D341Med (cell line): ENCODE data around the gene CERKL.
"Not testable (repeated sequence)": the region's sequence is repeated elsewhere in the genome, so short reads cannot be mapped to it uniquely, and the experiment has no call there.

Experiments
- DNase-seq: peaks from one replicate; pipeline ENCODE4 v3.0.0; 2012; ENCODE audit warnings: low spot score

CERKL gene, protein sequence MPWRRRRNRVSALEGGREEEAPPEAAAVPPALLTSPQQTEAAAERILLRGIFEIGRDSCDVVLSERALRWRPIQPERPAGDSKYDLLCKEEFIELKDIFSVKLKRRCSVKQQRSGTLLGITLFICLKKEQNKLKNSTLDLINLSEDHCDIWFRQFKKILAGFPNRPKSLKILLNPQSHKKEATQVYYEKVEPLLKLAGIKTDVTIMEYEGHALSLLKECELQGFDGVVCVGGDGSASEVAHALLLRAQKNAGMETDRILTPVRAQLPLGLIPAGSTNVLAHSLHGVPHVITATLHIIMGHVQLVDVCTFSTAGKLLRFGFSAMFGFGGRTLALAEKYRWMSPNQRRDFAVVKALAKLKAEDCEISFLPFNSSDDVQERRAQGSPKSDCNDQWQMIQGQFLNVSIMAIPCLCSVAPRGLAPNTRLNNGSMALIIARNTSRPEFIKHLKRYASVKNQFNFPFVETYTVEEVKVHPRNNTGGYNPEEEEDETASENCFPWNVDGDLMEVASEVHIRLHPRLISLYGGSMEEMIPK

DNA sequence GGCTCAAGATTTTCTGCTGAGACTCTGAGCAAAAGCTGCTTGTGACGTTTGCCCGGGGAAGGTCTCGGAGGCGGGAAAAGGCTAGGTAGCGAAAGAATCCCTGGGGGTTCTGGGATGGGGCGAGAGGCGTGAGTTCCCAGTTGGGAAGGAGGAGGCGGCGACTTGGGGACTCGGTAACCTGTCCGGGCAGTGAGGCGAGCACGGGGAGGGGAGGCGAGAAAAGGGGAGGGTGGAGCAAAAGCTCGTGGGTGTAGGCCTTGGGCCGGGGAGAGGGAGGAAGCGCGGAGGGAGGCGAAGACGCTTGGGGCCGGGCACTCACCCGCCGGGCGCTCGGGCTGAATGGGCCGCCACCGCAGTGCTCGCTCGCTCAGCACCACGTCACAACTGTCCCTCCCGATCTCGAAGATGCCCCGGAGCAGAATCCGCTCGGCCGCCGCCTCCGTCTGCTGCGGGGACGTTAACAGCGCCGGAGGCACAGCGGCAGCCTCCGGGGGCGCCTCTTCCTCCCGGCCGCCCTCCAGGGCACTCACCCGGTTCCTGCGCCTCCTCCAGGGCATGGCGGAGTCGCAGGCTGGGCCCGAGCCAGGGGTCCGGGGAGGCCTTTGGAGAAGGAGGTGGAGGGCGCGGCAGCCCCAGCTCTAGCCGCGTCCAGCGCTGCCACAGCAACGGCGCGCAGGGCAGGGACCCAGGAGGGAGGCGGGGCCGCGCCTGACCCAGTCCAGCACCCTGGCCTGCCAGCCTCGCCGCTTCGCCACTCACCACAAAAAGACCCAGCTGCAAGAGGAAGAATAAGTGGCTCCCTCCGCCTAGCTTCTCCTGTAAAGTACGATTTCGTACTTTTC lies at the start of gene CERKL:
TSS of gene CERKL (minus strand) at position 656 of the 842 bp plus-strand sequence. CDS start at position 557, 99 bp downstream.
- DNase-seq: peak; percentile 84

DNA sequence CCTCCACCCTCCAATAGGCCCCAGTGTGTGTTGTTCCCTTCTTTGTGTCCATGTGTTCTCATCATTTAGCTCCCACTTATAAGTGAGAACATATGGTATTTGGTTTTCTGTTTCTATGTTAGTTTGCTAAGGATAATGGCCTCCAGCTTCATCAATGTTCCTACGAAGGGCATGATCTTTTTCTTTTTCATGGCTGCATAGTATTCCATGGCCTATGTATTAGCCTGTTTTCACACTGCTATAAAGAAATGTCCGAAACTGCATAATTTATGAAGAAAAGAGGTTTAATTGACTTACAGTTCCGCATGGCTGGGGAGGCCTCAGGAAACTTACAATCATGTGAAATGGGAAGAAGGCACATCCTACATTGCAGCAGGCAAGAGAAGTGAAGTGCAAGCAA lies 45.6 kb upstream of the CERKL start:
- DNase-seq: not testable (repeated sequence)

DNA sequence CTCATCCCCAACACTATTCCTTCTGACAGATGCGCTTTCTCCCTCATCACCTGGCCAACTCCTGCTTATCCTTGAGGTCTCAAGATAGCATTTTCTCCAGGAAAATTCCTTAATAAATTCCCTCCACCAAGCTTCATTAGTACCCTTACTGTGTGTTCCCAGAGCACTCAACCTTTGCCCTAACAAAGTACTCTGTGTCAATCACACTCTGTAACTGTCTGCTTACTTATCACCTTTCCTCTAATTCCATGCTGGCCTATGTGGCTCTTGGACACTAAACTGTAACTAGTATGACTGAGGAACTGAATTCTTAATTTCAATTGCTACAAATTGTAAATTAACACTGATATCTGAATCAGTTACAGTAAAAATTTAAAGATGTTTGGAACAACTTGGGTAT lies 41.3 kb upstream of the CERKL start:
- DNase-seq: no peak

DNA sequence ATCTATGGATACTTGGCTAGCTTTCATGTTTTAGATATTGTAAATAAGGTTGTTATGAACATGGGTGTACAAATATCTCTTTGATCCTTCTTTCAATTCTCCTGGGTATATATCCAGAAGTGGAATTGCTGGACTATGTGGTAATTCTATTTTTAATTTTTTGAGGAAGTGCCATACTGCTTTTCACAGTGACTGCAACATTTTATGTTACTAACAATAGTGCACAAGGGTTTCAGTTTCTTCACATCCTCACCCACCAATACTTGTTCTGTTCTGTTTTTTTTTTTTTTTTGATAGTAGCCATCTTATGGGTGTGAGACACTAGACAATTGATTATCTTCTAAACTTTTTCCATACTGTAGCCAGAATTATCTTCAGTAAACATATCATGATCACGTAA lies 40.7 kb upstream of the CERKL start:
- no peak for DNase-seq

DNA sequence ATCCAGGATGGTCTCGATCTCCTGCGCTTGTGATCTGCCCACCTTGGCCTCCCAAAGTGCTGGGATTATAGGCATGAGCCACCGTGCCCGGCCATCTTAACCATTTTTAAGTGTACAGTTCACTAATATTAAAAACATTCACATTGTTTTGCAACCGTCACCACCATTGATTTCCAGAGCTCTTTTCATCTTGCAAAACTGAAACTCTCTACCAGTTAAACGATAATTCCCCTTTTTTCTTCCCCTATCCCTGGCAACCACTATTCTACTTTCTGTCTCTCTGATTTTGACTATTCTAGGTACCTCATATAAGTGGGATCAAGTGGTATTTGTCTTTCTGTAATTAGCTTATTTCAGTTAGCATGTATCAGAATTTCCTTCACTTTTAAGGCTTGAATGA lies 40.2 kb upstream of the CERKL start:
- DNase-seq: no peak

DNA sequence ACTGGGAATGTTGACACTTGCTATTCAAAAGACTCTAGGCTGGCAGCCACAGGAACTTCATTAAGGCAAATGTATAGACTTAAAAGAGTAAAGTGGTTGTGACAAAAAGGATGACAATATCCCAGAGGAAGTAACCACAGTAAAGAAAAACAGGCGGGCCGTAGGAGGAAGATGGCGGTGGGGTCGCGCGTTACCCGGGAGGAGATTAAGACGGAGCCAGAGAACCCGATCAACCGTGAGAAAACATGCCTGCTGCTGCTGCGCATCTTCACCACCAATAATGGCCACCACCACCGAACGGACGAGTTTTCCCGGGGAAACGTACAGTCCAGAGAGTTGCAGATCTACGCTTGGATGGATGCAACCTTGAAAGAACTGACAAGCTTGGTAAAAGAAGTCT lies 37.4 kb upstream of the CERKL start:
- no peak for DNase-seq

DNA sequence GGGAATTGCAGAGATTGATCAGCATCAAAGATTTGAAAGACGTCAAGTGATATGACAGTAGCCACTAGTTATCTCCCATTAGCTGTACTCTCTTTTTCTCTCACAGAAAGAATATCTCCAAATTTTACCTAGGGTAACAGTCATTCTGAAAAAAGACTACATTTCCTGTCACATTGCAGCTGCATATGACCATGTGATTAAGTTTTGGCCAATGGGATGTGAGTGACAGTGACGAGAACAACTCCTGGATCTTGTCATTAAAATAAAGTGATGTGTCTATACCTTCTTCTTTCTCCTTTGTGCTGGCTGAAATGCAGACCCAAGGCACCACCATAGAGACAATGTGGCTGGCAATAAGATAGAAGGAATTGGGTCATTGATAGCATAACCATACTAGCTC lies 34.0 kb upstream of the CERKL start:
- no peak for DNase-seq

DNA sequence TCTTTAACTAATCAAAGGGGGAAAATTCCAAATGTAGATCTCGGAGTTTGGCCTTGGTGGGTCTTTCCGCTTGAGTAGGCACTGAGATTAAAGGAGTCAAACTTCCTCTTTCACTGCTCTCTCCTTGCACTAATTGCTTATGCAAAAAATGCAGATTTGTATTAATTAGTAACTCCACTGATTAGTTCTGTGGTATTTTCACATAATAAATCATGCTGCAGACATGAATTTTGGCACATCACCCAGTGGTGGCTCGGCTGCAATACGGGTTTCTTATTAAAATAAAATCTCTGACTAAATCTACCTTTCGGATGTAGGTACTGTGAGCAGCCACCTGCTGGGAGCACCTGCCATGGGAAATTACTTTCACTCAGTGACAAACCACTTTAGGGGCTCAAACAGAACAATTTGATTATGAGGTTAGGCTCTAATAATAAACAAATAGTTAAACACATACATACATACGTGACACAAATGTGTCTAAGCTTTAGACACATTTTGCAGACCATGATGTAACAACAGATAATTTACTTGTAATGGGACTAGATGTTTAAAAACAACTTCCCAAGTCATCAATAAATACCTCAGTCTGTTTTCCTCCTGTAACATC lies 29.8 kb upstream of the CERKL start:
- DNase-seq: no peak

DNA sequence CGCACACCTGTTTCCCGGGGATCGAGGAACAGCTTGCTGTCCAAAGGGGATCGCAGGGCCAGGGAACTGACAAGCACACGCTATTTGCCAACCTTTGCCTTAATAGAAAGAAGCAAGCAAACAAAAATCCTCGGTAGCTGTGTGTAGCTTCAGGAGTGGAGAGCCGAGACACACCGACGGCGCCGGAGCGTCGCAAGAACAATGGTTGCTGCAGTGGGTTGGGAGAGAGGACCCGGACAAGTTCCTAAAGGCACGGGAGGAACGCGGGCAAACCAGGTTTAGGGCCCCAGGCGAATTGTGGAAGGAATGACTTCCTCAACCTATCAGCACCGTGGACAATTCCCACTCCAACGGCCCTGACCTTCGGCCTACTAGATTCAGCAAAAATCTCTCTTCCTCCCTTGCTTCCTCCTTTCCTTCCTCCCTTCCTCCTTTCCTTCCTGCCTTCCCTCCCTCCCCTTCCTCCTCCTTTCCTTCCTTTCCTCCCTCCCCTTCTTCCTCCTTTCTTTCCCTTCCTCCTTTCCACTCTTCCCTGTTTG lies 28.3 kb upstream of the CERKL start:
- no peak for DNase-seq

DNA sequence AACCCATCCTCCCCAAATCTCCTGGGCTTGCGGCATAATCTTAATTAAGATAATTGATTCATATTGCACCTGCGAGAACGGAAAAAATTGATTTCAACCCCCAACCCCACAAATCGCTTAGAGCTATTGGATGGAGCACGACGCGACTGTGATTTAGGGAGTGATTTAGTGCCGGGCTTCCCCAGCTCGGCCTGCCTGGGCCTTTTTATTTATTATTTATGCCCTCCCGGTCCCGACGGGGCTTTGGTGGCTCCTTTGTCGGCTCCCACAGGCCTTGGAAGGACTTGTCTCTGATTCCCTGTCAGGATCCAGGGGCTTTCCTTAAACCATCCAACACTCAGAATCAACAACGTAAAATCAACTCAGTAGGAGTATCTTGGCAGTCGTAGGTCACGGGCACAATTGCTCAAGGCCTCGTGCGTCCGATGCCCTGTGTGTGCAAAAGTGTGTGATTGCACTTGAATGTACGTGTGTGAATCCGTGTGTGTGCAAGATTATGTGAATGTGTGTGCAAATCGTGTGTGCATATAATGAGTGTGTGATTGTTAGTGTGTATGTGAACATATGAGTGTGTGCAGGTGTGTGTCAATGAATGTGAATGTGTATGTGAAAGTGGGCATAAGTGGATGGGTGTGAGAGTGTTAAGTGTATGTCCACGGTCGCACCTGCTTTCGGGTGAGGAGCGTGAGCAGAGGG lies 27.7 kb upstream of the CERKL start:
- peak; percentile 65 for DNase-seq

DNA sequence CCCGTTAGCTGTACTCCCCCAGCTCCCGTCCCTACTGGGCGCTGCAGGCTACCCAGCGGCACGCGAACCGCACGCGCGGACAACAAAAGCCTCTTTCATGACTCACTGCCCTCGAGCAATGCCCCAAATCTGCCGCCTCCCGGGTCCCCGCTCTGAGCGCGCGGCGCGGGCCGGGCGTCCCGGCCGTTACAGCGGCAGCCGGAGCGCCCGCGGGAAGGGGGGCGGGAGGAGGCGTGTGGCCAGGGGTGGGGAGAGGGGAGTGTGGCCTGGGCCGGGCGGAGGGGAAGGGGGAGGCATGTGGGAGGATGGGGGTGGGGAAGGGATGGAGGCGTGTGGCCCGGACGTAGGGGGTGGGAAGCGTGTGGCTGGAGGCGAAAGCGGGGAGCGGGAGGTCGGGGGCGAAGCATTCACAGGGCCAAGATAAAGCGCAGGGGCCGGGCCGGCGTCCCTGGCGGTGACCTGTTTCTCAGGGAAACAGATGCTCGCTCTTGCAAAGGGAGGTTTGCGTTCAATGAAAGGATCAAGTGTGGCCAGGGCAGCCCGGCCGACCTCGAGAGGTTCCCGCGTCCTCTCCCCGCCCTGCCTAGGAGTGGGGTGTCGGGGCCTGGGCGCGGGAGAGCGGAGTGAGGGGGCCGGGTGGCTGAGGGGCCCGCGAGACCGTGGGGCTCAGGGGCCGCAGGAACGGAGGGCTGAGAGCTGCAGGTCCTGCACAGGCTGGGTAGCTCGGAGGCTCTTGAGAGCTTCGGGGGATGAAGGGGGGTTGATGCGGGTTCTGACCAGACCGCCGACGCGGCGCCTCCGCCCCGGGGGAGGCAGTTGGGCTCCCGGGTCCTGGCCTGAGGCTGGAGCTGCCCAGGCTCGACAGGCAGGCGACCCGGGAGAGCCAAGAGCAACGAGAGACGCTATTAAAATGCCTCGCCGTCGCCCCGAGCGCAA lies 26.9 kb upstream of the CERKL start:
- peak; percentile 62 for DNase-seq

DNA sequence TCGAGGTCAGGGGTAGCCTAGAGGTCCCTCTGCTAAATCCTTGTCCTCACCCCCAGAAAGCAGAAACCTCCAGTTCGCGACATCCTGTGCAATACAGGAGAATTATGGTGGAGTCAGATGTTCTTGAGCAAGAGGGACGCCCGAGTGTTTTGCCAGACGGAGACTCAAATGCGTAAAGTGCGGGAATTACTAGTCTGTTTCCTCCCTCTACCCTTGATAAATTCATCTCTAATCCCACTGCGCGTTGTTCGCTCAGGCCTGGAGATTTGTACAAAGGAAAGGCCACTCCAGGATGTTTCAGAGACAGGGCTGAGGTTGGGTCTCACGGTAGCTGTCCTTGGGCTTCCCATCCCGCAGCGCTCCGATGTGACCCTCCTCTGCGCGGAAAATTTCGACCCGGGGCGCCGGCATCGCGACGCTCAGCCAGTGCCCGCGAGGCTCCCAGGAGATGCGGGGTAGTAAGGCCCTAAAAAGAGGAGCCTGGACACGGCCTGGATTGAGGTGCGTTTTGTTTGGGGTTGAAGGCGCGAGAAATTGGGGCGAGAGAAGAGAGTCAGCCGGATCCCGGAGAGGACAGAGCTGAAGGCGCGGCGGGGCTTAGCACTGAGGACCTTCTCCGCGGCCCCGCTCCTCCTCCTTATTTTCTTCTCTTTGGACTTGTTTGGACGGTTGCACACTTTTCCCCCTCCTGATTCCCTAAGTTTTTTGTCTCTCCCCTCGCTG lies 26.1 kb upstream of the CERKL start:
- DNase-seq: no peak

DNA sequence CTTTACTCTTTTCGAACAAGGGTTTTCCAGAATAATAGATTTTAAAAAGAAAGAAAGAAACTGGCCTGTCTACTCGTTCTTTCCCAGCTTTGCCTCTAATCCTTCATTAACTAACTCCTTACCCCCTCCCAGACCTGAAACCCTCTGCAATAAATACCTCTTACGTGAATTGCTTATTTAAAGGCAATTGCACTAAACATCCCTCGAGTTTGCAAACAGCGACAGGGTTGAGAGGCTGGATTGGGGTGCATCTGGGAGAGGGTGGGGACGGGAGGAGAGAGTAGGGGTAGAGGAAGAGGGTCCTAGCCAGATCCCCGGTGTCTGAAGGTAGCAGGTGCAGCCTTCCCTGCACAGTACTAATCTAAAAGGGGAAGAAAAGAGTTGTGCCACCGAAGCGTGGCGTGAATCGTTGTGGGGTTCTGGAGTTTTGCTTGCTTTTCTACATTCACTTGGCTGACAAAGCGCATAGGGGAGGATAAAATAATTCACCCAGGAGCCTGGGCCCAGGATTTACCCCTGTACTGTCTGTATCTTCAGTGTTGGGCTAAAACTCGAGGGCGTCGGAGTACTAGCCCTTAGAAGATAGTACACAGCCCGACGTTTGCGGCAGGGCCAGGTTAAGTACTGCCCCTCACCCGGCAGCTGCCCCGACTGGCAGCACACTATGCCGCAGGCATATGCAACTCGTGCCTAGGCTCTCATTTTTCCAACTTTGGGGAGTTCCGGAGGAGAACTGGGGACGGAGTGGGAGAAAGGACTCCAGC lies 25.3 kb upstream of the CERKL start:
- DNase-seq: no peak

DNA sequence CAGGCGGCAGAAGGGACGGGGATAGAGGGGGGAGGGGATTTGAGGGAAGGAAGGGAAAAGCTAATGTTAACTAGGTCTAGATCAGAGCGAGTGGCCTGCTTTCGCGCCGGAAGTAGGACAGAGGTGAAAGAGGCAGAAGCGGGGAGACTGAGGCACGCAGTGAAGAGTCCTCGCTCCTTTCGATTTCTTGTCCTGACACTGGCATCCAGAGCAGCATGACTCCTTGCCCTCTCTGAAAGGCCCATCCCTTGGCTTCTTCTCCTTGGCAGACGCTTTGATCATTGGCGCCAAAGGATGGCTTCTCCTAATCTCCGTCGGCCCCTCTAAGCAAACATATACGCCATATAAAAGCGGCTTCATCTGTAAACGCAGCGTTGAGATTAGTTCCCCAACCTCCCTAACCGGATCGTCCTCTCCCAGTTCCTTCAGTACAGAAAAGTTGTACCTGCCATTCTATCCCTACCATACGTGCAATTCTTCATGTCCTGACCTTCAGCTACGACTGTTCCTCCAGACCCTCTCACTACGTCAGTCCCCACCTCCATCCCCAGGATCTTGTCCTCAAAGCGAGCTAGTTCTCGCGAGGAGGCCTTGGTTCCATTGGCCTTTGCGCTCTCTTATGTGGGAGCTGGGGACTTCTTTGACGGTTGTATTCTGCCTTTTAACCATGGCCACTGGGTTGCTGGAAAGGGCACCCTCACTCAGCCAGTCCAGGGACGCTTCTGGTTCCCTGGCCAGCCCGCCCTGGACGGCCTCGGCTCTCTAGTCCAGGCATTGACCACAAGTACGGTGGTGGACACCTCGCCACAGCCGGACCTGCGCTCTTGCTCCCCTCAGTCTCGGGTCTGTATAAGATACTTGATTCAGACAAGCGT lies 24.3 kb upstream of the CERKL start:
- DNase-seq: no peak

DNA sequence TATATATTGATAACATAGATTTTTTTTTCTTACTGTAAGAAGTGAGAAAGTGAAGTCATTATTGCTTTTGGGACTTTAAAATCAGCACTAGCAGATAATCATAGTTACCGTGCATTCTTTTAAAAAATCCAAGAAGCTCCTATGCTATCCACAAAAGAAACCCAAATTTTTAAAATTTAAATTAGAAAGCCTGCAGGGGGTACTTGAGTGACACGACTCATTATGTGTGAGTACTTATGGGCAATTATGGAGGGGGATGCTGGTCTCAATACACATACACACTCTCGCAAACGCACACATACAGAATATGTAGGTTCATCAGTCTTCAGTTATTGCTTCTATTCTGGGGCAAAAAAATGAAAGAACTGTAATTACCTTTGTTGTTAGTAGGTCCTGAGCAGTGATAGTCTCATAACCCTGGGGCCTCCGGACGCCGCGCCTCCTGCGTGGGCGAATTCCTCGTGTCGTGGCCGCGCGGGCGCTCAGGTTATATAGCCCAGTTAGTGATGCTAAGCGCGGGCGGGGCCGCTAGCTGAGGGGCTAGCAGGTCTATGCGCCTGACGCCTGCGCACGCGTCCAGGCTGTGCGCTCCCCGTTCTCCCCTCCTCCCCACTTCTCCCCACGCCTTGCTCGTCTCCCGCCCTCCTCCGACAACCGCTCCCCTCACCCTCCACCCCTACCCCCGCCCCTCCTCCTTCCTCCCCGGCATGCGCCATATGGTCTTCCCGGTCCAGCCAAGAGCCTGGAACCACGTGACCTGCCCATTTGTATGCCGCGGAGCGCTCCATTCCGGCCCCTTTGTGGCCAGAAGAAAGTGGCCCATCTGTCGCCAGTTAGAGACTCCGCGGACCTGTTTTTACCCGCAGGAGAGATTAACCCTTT lies 23.4 kb upstream of the CERKL start, which contains the start of gene NEUROD1:
TSS of gene NEUROD1 (minus strand) at position 463 of the 882 bp plus-strand sequence. CDS start 1,657 bp downstream, outside the sequence.
- peak; percentile 91 for DNase-seq

DNA sequence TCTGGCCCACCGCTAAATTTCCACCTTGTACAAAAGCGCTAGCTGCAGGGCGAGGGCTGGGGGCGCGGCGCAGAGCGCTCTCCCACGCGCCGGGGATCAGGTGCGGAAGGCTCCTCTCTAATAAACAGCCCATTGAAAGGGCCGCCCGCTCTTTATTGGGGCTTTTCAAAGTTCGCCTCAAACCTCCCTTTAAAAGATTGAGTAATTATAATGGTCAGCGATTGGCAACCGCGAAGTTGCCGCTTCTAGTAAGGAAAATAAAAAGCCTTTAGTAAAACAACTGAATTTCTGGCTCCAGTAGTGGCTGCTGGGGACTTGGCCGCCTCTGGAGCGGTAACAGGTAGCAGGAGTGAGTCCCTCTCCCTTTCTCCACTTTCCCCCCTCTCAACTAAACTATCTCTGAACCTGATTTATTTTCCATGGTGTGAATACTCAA lies 22.7 kb upstream of the CERKL start:
- no peak for DNase-seq
